ENCODE results near the gene RPTOR. TPM values are rescaled to one million over a fixed set of nuclear protein-coding genes. Genes with fewer than 3 reads are reported as not detected.

RPTOR gene
- total RNA-seq, 1 donor: 45.5 TPM

GRCh38 chr17:80708480-80708879 is 163.8 kb downstream of the RPTOR start:
- no peak for DNase-seq (ENCODE audit: low read depth in 2 of 3, low spot score in 2 of 3)

- DNase-seq (ENCODE audit: low read depth in 2 of 3, low spot score in 2 of 3): no peak
These were observed 164.6 kb downstream of the RPTOR start for GRCh38 chr17:80709090-80709695.

DNA sequence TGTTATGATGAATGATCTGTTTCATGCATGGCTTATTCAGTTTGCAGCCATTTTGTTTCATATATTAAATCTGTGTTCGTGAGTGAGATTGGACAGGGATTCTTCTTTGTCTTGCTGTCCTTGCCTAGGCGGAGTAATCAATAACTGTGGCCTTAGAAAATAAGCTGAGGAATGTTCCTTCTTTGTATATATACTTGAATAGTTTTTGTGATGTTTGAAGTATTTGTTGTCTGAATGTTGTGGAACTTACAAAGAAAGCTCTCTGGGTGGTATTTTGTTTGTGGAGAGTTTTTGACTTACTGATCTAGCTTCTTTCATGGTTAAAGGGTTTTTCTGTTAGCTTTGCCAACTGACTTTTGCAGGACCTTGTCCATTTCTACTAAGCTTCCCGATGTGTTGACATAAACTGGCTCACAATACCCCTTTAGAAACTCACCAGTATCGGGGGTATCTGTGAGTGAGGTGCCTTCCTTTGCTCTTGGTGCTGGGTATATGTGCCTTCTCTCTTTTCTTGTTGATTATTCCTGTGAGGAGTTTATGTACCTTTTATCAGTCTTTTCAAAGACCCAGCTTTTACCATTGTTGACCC is 166.2 kb downstream of the RPTOR start:
- no peak for DNase-seq (ENCODE audit: low read depth in 2 of 3, low spot score in 2 of 3)

- no peak for DNase-seq (ENCODE audit: low read depth in 2 of 3, low spot score in 2 of 3)
These were observed 167.5 kb downstream of the RPTOR start for GRCh38 chr17:80712089-80712488.

GRCh38 chr17:80712606-80713005 is 168.0 kb downstream of the RPTOR start:
- DNase-seq (ENCODE audit: low read depth in 2 of 3, low spot score in 2 of 3): no peak

DNA sequence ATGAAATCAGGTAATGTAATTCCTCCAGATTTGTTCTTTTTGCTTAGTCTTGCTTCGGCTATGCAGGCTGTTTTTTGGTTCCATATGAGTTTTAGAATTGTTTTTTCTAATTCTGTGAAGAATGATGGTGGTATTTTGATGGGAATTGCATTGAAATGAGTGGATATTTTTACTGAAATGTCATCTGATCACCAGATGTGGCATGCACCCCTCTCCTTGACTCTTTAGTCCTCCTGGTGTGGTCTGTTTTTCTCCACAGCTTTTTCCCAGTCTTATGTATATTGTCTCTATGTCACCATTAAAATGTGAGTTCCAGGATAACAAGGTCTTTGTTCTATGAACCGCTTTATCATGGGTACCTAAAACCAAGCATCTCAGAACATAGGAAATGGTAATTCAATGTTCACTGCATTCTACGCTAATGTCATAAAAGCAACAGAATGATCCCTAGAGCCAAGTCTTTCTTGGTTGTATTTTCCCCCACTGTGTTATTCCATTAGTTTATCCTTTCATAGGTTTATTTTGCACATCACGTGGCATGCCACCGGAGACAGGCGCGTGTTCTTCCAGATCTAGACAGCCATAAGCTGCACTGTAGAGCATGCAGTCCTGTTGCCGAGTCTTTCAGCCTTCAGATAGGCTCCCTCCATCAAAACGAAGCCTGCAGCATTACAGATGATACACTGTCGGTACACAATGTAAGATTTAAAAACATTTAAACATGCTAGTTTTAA is 172.5 kb downstream of the RPTOR start:
- no peak for DNase-seq (ENCODE audit: low read depth in 2 of 3, low spot score in 2 of 3)

- DNase-seq (ENCODE audit: low read depth in 2 of 3, low spot score in 2 of 3): no peak
These were observed 173.1 kb downstream of the RPTOR start for GRCh38 chr17:80717720-80718083.

DNA sequence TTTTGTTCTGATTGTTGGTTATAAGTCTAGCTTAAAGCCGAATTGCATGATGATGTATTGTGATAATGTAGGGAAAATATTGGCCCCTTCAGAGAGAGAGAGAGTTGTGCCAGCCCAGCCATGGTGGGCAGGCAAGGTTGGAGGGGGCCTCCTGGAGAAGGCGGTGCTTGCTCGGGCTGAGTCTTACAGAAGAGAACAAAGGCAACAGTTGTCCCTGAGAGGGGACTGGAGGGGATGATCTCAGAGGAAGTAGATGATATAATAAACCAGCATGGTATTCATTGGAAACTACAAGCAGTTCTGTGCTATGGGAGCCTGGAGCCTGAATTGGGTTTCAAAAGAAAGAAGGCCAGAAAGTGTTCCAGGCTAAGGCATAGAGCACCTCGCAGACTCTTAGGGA is 173.8 kb downstream of the RPTOR start:
- no peak for DNase-seq (ENCODE audit: low read depth in 2 of 3, low spot score in 2 of 3)

DNA sequence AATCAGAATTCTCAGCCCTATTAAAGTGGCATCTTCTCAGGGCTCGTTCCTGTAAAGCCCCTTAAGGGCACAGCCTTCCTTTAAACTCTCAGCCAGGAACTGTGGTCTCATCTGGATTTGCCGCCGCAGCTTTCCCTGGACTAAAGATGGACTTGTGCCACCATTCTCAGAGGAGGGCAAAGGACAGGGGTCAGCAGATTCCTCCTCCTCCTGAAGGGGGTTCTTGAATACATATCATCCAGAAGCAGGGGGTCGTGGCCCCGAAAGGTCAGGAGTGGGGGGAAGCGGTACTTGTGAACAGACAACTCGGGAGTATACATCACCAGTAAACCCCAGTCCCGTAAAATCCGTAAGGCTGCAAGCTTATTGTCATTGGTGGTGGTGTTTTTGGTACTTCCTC is 174.8 kb downstream of the RPTOR start:
- no peak for DNase-seq (ENCODE audit: low read depth in 2 of 3, low spot score in 2 of 3)

DNA sequence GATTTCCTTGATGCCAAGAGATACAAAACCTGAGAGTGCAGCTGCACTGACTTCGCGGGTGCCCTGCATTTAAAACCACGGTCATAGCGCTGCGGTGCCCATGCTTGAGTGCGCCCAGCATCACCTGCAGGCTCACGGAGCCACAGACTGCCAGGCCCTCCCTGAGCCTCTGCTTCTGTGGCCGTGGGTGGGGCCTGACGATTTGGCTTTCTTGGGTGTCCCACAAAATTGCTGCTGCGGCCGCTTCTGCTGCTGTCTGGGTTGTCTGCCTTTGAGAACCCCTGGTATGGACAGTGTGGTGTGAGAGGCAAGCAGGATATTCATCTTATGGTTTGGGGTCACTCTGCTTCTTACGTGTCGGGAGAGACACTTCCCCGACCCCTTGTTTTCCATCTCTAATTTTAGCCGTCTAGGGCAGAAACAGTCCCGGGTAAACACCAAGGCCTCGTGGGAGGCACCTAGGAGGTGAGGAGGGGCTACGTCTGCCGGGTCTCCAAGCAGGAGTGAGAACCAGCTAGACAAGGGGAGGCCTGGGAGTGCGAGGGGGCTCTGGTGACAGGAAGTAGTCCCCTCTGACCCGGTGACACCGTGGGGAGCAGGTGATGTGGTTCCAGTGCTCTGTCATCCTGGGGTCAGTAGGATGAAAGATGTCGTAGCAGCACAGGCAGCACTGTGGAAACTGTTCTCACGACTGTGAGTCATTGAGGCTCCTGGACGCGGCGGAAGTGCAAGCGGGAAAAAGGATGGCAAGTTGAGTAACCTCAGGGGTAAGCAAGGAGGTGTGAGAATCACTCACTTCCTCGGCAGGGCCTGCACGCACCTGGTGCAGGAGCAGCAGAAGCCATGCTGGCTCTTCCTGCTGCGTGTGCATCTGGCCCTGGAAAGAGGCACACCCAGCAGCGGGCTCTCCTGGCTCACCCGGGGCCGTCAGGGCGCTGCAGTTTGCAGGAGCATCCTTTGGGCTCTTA is 176.3 kb downstream of the RPTOR start:
- no peak for DNase-seq (ENCODE audit: low read depth in 2 of 3, low spot score in 2 of 3)

- DNase-seq (ENCODE audit: low read depth in 2 of 3, low spot score in 2 of 3): no peak
These were observed 178.0 kb downstream of the RPTOR start for GRCh38 chr17:80722661-80723060.

DNA sequence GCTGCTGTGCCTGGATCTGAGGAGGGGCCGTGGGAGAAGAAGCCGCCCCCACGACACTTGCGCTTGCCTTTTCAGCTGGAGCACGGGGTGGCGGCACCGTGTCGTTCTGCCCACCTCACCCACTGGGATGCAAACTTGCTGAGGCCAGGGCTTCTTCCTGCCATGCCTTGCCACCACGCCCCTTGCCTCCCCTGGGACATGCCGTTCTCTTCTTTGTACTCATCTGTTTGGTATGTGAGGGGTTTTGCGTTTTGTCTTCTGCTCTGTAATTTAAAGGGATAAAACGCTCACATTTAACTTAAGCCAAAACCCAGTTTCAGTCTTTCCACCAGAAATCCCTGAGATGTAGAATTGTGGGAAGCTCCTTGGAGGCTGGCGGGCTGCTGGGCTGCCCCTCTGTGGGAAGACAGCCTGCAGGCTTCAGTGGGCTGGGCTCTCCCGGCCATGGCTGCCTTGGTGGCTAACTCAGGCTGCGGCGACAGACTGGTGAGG is 180.2 kb downstream of the RPTOR start:
- DNase-seq (ENCODE audit: low read depth in 2 of 3, low spot score in 2 of 3): no peak

DNA sequence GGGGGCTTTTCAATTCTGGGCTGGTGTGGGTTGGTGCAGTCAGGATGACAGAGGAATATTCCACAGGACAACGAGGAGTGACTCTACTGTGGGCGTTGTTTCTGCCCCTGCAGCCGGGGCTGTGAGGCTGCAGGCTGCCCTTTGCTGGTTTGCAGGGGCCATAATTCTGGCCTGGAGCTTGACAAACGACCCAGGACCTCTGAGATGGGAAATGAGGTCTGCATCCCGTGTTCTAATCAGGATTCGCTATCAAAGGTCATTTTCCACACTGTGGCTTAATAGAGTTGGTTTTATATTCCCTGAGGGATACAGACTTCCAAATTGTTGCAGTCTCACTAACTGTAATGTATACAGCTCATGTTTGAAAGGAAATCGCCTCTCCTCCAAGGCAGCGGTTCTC is 180.9 kb downstream of the RPTOR start:
- no peak for DNase-seq (ENCODE audit: low read depth in 2 of 3, low spot score in 2 of 3)

GRCh38 chr17:80726558-80727408 is 182.1 kb downstream of the RPTOR start:
- no peak for DNase-seq (ENCODE audit: low read depth in 2 of 3, low spot score in 2 of 3)

- DNase-seq (ENCODE audit: low read depth in 2 of 3, low spot score in 2 of 3): no peak
These were observed 182.7 kb downstream of the RPTOR start for GRCh38 chr17:80727409-80727755.

GRCh38 chr17:80729016-80729415 is 184.4 kb downstream of the RPTOR start:
- no peak for DNase-seq (ENCODE audit: low read depth in 2 of 3, low spot score in 2 of 3)

- DNase-seq (ENCODE audit: low read depth in 2 of 3, low spot score in 2 of 3): no peak
These were observed 185.1 kb downstream of the RPTOR start for GRCh38 chr17:80729761-80730160.

- DNase-seq (ENCODE audit: low read depth in 2 of 3, low spot score in 2 of 3): no peak
These were observed 186.1 kb downstream of the RPTOR start for GRCh38 chr17:80730739-80731138.

GRCh38 chr17:80731323-80731722 is 186.7 kb downstream of the RPTOR start:
- no peak for DNase-seq (ENCODE audit: low read depth in 2 of 3, low spot score in 2 of 3)

DNA sequence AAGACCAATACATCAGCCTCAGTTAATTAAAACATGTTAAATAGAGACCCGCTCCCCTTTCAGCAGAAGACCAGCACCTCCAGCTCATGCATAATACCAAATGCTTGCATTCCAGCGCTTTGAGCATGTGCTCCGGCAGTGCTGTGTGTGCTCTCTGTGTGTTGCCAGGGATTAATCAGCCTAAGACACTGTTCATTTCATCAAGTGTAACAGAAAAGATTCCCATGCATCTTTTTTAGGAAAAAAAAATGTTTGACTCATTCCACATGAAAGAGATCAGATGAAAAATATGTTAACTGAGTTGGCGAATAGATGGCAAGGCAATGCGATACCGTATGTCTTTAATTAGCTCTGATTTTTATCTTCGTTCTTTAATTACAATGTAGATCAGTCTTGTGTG is 187.6 kb downstream of the RPTOR start:
- DNase-seq (ENCODE audit: low read depth in 2 of 3, low spot score in 2 of 3): no peak

All from hematopoietic multipotent progenitor cell (in vitro differentiated cells).